GM06990 (cell line): ENCODE measurements around the gene ASB15.
"Not testable (repeated sequence)": the region's sequence is repeated elsewhere in the genome, so short reads cannot be mapped to it uniquely, and the experiment has no call there.

Experiments used
- DNase-seq: peaks from one replicate; pipeline ENCODE4 v3.0.0-alpha.2; 2011; ENCODE audit not compliant: insufficient read length; ENCODE audit errors: extremely low read depth
- H3K27me3 ChIP-seq: replicated peaks from 2 replicates; pipeline ENCODE4 v1.6.0; 2011; ENCODE audit warnings: low read length; ENCODE audit not compliant: control insufficient read depth, insufficient read depth
- H3K36me3 ChIP-seq: 2 replicates; pipeline ENCODE4 v1.5.1; 2011; ENCODE audit warnings: low read length; ENCODE audit not compliant: control insufficient read depth, insufficient read depth
- H3K4me3 ChIP-seq: replicated peaks from 2 replicates; pipeline ENCODE4 v1.5.1; 2011; ENCODE audit warnings: low read depth, mild to moderate bottlenecking, control low read depth, low read length
- CTCF ChIP-seq: IDR thresholded peaks from 2 replicates; pipeline ENCODE4 v1.5.1; 2011; ENCODE audit warnings: low read length, control low read depth, mild to moderate bottlenecking, inconsistent platforms; ENCODE audit not compliant: insufficient read depth, poor library complexity, severe bottlenecking

ASB15 gene

DNA sequence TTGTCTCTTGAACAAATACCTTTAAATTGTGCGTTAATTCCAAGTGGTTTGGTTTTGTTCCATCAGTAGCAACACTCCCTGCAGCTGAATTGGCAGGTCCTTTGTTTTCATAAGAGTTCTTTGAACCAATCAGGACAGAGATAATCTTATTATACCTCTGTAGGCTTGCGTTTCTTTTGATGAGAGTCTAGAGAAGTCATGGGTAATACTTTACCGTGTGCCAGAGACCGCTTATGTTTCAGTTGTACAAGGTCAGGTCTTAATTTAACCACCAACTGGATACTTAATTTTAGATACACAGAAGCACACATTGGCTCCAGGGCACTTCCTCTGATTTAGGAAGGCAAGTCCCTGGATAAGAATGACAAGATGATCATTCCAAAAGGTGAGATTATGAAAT is at the start of gene ASB15:
Gene ASB15 (plus strand): TSS at position 292 of the 400 bp plus-strand sequence. CDS start 12,682 bp downstream, outside the sequence.
- TF ChIP-seq CTCF = no peak
- no peak for DNase-seq
- no peaks in the 10 kb centered on the region for H3K36me3 ChIP-seq
- no peak within 1 kb of the TSS for H3K4me3 ChIP-seq
- no peaks in the 10 kb centered on the region; the same call in none of the 2 replicates for H3K27me3 ChIP-seq

GRCh38 chr7:123552134-123552533 is 49.5 kb upstream of the ASB15 start:
- H3K4me3 ChIP-seq, H3K36me3 ChIP-seq, DNase-seq, H3K27me3 ChIP-seq: not testable (repeated sequence)

- DNase-seq = no peak
- TF ChIP-seq CTCF = no peak
- Histone ChIP-seq H3K27me3 (no peaks in the 10 kb centered on the region), H3K4me3 (no peak overlapping the region), H3K36me3 (no peaks in the 10 kb centered on the region; the same call in none of the 2 replicates)
Measured at GRCh38 chr7:123552641-123553040, 49.0 kb upstream of the ASB15 start.

- Histone ChIP-seq H3K27me3 (no peaks in the 10 kb centered on the region), H3K4me3 (no peak overlapping the region), H3K36me3 (no peaks in the 10 kb centered on the region; the same call in none of the 2 replicates)
- no peak for DNase-seq
- TF ChIP-seq CTCF = no peak
Measured at GRCh38 chr7:123553159-123553558, 48.5 kb upstream of the ASB15 start.

DNA sequence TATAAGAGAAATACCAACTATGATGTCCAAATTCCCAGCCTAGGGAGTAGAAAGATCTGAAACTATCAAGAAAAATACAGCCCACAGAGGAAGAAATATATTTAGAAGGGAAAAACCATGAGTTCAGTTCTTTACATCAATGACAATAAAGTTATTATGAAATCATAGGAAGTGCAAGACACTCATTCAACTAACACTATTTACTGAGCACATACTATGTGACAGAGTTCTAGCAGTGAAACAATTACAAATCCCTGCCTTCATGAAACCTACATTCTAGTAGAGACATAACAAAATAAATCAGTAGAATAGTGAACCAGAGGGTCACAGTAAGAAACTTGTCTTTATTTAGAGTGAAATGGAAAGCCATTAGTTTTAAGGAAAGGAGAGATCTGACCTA is 46.1 kb upstream of the ASB15 start:
- TF ChIP-seq CTCF = no peak
- H3K4me3 ChIP-seq = no peak overlapping the region
- H3K36me3 ChIP-seq = no peaks in the 10 kb centered on the region
- DNase-seq = no peak
- H3K27me3 ChIP-seq = no peaks in the 10 kb centered on the region

DNA sequence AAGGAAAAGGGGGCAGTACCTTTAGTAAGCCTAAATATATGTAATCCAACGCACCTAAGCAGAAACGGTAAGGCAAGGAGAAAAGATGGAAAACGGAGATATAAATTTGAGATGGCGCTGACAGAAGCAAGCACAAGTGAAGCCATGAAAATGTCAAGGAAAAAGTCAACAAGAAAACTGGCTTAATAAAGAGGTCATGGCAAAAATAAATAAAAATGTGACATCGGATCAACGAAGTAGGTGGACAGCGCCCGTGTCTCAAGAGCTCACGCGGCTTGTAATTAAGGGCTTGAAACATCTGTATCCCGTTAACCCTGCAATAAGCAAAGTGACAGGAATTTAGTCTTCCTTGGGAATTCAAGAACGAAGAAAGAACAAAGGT is 44.6 kb upstream of the ASB15 start:
- peak overlapping the region; percentile 100 for H3K4me3 ChIP-seq
- TF ChIP-seq CTCF = no peak
- no peak for DNase-seq
- H3K36me3 ChIP-seq = no peaks in the 10 kb centered on the region
- H3K27me3 ChIP-seq = no peaks in the 10 kb centered on the region
